Sigmoid colon (tissue), 7 donors: ENCODE results near the gene ARHGAP45. TPM values are rescaled to one million over a fixed set of nuclear protein-coding genes. Genes with fewer than 3 reads are reported as not detected.

Experiments
- DNase-seq: peaks from one replicate; pipeline ENCODE4 v3.0.0-alpha.2; 2019
- H3K27ac ChIP-seq, 4 donors: fragments of 200-600 bp; sonication (generic); one replicate each; pipeline ENCODE4 v1.5.1; 2016 to 2019; ENCODE audit warnings: mild to moderate bottlenecking in 1 of 4
- H3K27me3 ChIP-seq, 3 donors: fragments of 200-600 bp; sonication (generic); one replicate each; pipeline ENCODE4 v1.5.1; 2019; ENCODE audit warnings: mild to moderate bottlenecking in 1 of 3
- H3K36me3 ChIP-seq, 4 donors: fragments of 200-600 bp; sonication (generic); one replicate each; pipeline ENCODE4 v1.5.1; 2016 to 2019
- H3K4me1 ChIP-seq, 4 donors: fragments of 200-600 bp; sonication (generic); one replicate each; pipeline ENCODE4 v1.5.1; 2017 to 2019
- H3K4me3 ChIP-seq, 4 donors: fragments of 200-600 bp; sonication (generic); one replicate each; pipeline ENCODE4 v1.5.1; 2017 to 2019; ENCODE audit warnings: mild to moderate bottlenecking in 2 of 4, moderate library complexity in 1 of 4
- H3K9me3 ChIP-seq, 4 donors: fragments of 200-600 bp in 3 of 4; sonication (generic) in 3 of 4; one replicate each; pipeline versions ENCODE4 v1.5.1 to v1.6.1; 2013 to 2019
- EP300 ChIP-seq, 4 donors: sonication (generic); formaldehyde crosslinking; IDR thresholded peaks; one replicate each; pipeline ENCODE4 v1.6.1; 2017; ENCODE audit warnings: antibody characterized with exemption in 4 of 4
- POLR2A ChIP-seq, 2 donors: fragments of 450-650 bp; IDR thresholded peaks; one replicate each; pipeline ENCODE4 v1.6.1; 2016; ENCODE audit warnings: antibody characterized with exemption in 2 of 2, mild to moderate bottlenecking in 2 of 2, moderate library complexity in 2 of 2
- POLR2AphosphoS5 ChIP-seq, 4 donors: sonication (generic); formaldehyde crosslinking; IDR thresholded peaks; one replicate each; pipeline ENCODE4 v1.6.1; 2017; ENCODE audit warnings: antibody characterized with exemption in 4 of 4
- WGBS, 2 donors: extraction: QIAGEN DNeasy Blood & Tissue Kit; methylation state at CpG; one replicate each; pipeline ENCODE4 v1.1.7; 2013; 5-methylcytosine and 5-hydroxymethylcytosine counted together
- intact Hi-C: fragments of 100-400 bp; cut with DNase I; formaldehyde crosslinking; loops from one replicate; pipeline ENCODE4 v1.15.1; 2023
- polyA plus RNA-seq, 3 donors: library from polyadenylated mRNA; stranded (reverse); fragments of 200-250 nt; gene quantifications; one replicate each; pipeline ENCODE4 v1.2.3, GENCODE V29; 2013
- total RNA-seq, 4 donors: library from RNA; depleted of rRNA; stranded (reverse); fragments of >200 nt; gene quantifications; one replicate each; pipeline ENCODE4 v1.1.0, GENCODE V29; 2016
- TF ChIP-seq, protein P1 (sequence below), 4 experiments: fragments of 450-650 bp in 3 of 4; fragments of 200-600 bp in 1 of 4; IDR thresholded peaks; one replicate each; pipeline ENCODE4 v1.5.1; 2016 to 2019; ENCODE audit warnings: antibody characterized with exemption in 4 of 4, mild to moderate bottlenecking in 3 of 4, moderate library complexity in 2 of 4
- donor health status: healthy with polysubstance abuse.
- donor health status: Bipolar disorder and iron deficiency.
- donor health status: healthy.

ARHGAP45 gene, protein sequence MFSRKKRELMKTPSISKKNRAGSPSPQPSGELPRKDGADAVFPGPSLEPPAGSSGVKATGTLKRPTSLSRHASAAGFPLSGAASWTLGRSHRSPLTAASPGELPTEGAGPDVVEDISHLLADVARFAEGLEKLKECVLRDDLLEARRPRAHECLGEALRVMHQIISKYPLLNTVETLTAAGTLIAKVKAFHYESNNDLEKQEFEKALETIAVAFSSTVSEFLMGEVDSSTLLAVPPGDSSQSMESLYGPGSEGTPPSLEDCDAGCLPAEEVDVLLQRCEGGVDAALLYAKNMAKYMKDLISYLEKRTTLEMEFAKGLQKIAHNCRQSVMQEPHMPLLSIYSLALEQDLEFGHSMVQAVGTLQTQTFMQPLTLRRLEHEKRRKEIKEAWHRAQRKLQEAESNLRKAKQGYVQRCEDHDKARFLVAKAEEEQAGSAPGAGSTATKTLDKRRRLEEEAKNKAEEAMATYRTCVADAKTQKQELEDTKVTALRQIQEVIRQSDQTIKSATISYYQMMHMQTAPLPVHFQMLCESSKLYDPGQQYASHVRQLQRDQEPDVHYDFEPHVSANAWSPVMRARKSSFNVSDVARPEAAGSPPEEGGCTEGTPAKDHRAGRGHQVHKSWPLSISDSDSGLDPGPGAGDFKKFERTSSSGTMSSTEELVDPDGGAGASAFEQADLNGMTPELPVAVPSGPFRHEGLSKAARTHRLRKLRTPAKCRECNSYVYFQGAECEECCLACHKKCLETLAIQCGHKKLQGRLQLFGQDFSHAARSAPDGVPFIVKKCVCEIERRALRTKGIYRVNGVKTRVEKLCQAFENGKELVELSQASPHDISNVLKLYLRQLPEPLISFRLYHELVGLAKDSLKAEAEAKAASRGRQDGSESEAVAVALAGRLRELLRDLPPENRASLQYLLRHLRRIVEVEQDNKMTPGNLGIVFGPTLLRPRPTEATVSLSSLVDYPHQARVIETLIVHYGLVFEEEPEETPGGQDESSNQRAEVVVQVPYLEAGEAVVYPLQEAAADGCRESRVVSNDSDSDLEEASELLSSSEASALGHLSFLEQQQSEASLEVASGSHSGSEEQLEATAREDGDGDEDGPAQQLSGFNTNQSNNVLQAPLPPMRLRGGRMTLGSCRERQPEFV
- total RNA-seq (10 to 100 TPM; 12.8 to 21.6 (median 18.2) TPM), polyA plus RNA-seq (100 to 1,000 TPM in 1 of 3 donors, 10 to 100 TPM in 2; 38.6 to 103 (median 39.0) TPM)

DNA sequence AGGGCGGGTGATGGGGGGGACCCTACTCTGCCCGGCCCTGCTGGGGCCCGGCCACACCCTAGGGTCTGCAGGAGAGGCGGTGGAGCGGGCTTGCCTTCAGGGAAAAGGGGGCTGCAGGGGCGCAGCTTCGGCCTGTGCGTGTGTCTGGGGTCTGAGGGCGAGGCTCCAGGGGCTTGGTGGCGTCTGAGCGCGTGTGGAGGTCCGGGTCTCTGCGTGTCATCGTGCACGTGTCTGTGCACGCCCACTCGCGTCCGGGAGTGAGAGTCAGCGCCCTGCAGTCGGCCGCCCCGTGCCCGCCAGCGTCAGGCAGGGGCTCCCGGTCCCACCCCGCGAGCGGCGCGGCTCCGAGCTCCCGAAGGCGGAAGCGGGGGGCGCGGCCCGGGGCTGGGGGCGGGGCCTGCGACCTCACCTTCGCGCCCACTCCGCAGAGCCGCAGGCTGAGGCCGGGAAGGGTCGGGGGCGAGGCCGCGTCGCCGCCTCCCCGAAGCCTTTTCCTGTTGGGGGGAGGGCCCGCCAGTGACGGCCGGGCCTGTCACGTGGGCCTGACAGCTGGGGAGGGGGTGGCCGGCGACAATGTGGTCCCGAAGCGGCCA lies at the start of gene ARHGAP45:
ARHGAP45 (plus strand) TSS at position 420 of the 593 bp plus-strand sequence. CDS start 239 bp downstream, outside the sequence.
- H3K4me1 ChIP-seq: peaks cover 0 to 50% (median 34%) of the 10 kb centered on the region in 4 donors
- peak within 1 kb of the TSS; percentile 23 to 56 (median 45) for H3K27ac ChIP-seq
- TF ChIP-seq EP300 (IDR thresholded peaks at IDR 0.05) (no peak), POLR2AphosphoS5 (IDR thresholded peaks at IDR 0.05) (no peak), POLR2A (IDR thresholded peaks at IDR 0.05) (no peak)
- TF ChIP-seq, protein P1, sequence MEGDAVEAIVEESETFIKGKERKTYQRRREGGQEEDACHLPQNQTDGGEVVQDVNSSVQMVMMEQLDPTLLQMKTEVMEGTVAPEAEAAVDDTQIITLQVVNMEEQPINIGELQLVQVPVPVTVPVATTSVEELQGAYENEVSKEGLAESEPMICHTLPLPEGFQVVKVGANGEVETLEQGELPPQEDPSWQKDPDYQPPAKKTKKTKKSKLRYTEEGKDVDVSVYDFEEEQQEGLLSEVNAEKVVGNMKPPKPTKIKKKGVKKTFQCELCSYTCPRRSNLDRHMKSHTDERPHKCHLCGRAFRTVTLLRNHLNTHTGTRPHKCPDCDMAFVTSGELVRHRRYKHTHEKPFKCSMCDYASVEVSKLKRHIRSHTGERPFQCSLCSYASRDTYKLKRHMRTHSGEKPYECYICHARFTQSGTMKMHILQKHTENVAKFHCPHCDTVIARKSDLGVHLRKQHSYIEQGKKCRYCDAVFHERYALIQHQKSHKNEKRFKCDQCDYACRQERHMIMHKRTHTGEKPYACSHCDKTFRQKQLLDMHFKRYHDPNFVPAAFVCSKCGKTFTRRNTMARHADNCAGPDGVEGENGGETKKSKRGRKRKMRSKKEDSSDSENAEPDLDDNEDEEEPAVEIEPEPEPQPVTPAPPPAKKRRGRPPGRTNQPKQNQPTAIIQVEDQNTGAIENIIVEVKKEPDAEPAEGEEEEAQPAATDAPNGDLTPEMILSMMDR (IDR thresholded peaks at IDR 0.05): no peak
- intact Hi-C loops: no loop called here
- H3K36me3 ChIP-seq: no peaks in the 10 kb centered on the region
- 2 to 3% methylated on average over 61 of the region's 61 CpGs for WGBS, 2 donors
- H3K4me3 ChIP-seq: peak within 1 kb of the TSS; percentile 2 to 45 (median 36)
- no peaks in the 10 kb centered on the region for H3K9me3 ChIP-seq
- H3K27me3 ChIP-seq: peaks cover 44 to 83% (median 68%) of the 10 kb centered on the region in 3 donors
- no peak for DNase-seq

DNA sequence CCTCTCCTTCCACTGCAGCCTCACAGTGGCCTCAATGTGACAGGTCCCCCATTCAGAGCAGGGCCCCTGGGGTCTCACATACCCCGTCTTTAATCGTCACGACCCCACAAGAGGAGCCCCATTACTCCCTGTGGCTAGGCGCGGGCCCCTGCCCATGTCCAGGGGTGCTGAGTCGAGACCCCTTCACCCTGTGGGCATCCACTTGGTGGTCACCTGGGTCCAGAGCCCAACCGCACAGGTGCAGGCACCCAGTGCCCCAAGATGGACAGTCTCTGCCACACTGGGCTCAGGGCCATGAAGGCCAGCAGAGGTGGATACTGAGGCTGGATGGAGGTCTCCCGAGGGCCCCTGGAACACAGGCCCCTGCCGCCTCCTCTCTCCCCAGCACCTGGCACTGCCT lies 49.1 kb upstream of the ARHGAP45 start:
- peak overlapping the region; percentile 15 to 66 (median 46) for H3K27ac ChIP-seq
- intact Hi-C loops: no loop called here
- peaks cover 0 to 75% (median 69%) of the 10 kb centered on the region in 4 donors for H3K4me1 ChIP-seq
- no peaks in the 10 kb centered on the region for H3K9me3 ChIP-seq
- WGBS, 2 donors: 87 to 89% methylated on average over 9 of the region's 9 CpGs
- TF ChIP-seq EP300 (IDR thresholded peaks at IDR 0.05) (no peak), POLR2AphosphoS5 (IDR thresholded peaks at IDR 0.05) (no peak)
- H3K27me3 ChIP-seq: no peaks in the 10 kb centered on the region
- H3K36me3 ChIP-seq: peaks cover 8 to 17% (median 13%) of the 10 kb centered on the region in 4 donors
- H3K4me3 ChIP-seq: no peak overlapping the region
- no peak for DNase-seq

DNA sequence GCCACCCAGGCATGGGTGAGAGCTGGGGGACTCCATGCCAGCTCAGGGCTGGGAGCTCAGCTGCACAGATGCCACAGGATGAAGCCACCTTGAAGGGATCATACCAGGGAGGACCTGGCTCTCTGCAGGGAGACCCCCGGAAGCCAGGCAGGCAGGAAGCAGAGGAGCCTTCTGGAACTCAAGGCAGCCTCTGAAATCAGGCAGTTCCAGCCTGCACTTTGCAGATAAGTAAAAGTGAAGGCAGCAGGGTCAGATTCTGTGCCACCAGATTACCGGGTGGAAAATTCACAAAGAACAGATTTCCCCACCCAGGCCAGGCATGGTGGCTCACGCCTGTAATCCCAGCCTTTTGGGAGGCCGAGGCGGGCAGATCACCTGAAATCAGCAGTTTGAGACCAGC lies 48.6 kb upstream of the ARHGAP45 start:
- 74 to 77% methylated on average over 5 of the region's 5 CpGs for WGBS, 2 donors
- peak overlapping the region in 1 of 4 donors; percentile 95 for H3K27ac ChIP-seq
- no peaks in the 10 kb centered on the region for H3K9me3 ChIP-seq
- peaks cover 0 to 78% (median 72%) of the 10 kb centered on the region in 4 donors for H3K4me1 ChIP-seq
- intact Hi-C loops: no loop called here
- H3K36me3 ChIP-seq: peaks cover 4 to 12% (median 9%) of the 10 kb centered on the region in 4 donors
- DNase-seq: no peak
- TF ChIP-seq EP300 (IDR thresholded peaks at IDR 0.05): no peak
- TF ChIP-seq POLR2AphosphoS5 (IDR thresholded peaks at IDR 0.05): no peak
- TF ChIP-seq POLR2A (IDR thresholded peaks at IDR 0.05): no peak
- TF ChIP-seq, protein P1 (IDR thresholded peaks at IDR 0.05): no peak
- H3K27me3 ChIP-seq: no peaks in the 10 kb centered on the region
- H3K4me3 ChIP-seq: no peak overlapping the region

GRCh38 chr19:1018932-1019615 lies 47.9 kb upstream of the ARHGAP45 start:
- peaks cover 0 to 79% (median 71%) of the 10 kb centered on the region in 4 donors for H3K4me1 ChIP-seq
- intact Hi-C loops: no loop called here
- H3K27me3 ChIP-seq: no peaks in the 10 kb centered on the region
- H3K9me3 ChIP-seq: no peaks in the 10 kb centered on the region
- TF ChIP-seq EP300 (IDR thresholded peaks at IDR 0.05) (no peak), POLR2A (IDR thresholded peaks at IDR 0.05) (no peak)
- TF ChIP-seq, protein P1 (IDR thresholded peaks at IDR 0.05): no peak
- DNase-seq: no peak
- H3K36me3 ChIP-seq: peaks cover 0 to 5% (median 2%) of the 10 kb centered on the region in 4 donors
- H3K4me3 ChIP-seq: peak overlapping the region in 3 of 4 donors; percentile 66 to 86 (median 82)
- WGBS, 2 donors: 48 to 64% methylated on average over 17 of the region's 17 CpGs
- H3K27ac ChIP-seq: peak overlapping the region in 3 of 4 donors; percentile 92 to 96 (median 95)
